Testis (tissue), 5 donors: ENCODE results near the gene TMEM175. TPM values are rescaled to one million over a fixed set of nuclear protein-coding genes. Genes with fewer than 3 reads are reported as not detected.

Experiments
- DNase-seq: peaks from one replicate; pipeline ENCODE4 v3.0.0-alpha.2; 2019
- H3K27ac ChIP-seq, 2 donors: fragments of 200-600 bp; sonication (generic); one replicate each; pipeline ENCODE4 v1.5.1; 2019
- H3K27me3 ChIP-seq: fragments of 200-600 bp; sonication (generic); one replicate; pipeline ENCODE4 v1.5.1; 2019
- H3K36me3 ChIP-seq: fragments of 200-600 bp; sonication (generic); one replicate; pipeline ENCODE4 v1.5.1; 2017; ENCODE audit warnings: low read depth; ENCODE audit errors: missing control alignments
- H3K4me1 ChIP-seq: fragments of 200-600 bp; sonication (generic); one replicate; pipeline ENCODE4 v1.5.1; 2019
- H3K4me3 ChIP-seq, 2 donors: fragments of 200-600 bp; sonication (generic); one replicate each; pipeline ENCODE4 v1.5.1; 2017 to 2019
- H3K9me3 ChIP-seq: fragments of 200-600 bp; sonication (generic); one replicate; pipeline ENCODE4 v1.5.1; 2017
- CTCF ChIP-seq, 3 experiments: fragments of 450-650 bp in 2 of 3; fragments of 200-600 bp in 1 of 3; sonication (generic) in 1 of 3; IDR thresholded peaks; one replicate each; pipeline ENCODE4 v1.5.1; 2016 to 2019; ENCODE audit warnings: antibody characterized with exemption in 3 of 3, mild to moderate bottlenecking in 2 of 3, moderate library complexity in 1 of 3
- POLR2A ChIP-seq: fragments of 450-650 bp; IDR thresholded peaks from one replicate; pipeline ENCODE4 v1.6.1; 2017; ENCODE audit warnings: antibody characterized with exemption, mild to moderate bottlenecking, moderate library complexity
- WGBS, 2 donors: methylation state at CpG; one replicate each; pipeline ENCODE4 v1.1.5; 2018; 5-methylcytosine and 5-hydroxymethylcytosine counted together
- intact Hi-C: fragments of 100-400 bp; cut with DNase I; formaldehyde crosslinking; loops from one replicate; pipeline ENCODE4 v1.15.1; 2023; ENCODE audit warnings: low total_unique reads
- long read RNA-seq, 2 donors: transcript quantifications; one replicate each; lab custom pipeline, GENCODE V29; 2026
- polyA plus RNA-seq: library from polyadenylated mRNA; stranded (reverse); fragments of 350-450 nt; fragmentation: Illumina TruSeq; extraction: RNeasy Lipid Tissue Mini Kit (QIAGEN cat#74804); gene quantifications from one replicate; pipeline ENCODE4 v1.2.3, GENCODE V29; 2014; ENCODE audit warnings: low read depth, low replicate concordance; ENCODE audit not compliant: insufficient read depth
- total RNA-seq, 2 donors: library from RNA; depleted of rRNA; stranded (reverse); fragments of >200 nt; gene quantifications; one replicate each; pipeline ENCODE4 v1.2.3, GENCODE V29; 2016

TMEM175 gene, protein sequence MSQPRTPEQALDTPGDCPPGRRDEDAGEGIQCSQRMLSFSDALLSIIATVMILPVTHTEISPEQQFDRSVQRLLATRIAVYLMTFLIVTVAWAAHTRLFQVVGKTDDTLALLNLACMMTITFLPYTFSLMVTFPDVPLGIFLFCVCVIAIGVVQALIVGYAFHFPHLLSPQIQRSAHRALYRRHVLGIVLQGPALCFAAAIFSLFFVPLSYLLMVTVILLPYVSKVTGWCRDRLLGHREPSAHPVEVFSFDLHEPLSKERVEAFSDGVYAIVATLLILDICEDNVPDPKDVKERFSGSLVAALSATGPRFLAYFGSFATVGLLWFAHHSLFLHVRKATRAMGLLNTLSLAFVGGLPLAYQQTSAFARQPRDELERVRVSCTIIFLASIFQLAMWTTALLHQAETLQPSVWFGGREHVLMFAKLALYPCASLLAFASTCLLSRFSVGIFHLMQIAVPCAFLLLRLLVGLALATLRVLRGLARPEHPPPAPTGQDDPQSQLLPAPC
- total RNA-seq (10 to 100 TPM; 69.2 to 88.2 TPM), polyA plus RNA-seq (50.5 TPM)
- long read RNA-seq, donor 1, partial matches to known transcripts, result 12 of 23 reads
- long read RNA-seq, donor 1, other reads (novel, unspliced or antisense), result 0 of 23 reads
- long read RNA-seq, donor 2, partial matches to known transcripts, result 0 of 4 reads
- long read RNA-seq, donor 2, other reads (novel, unspliced or antisense), result 0 of 4 reads

DNA sequence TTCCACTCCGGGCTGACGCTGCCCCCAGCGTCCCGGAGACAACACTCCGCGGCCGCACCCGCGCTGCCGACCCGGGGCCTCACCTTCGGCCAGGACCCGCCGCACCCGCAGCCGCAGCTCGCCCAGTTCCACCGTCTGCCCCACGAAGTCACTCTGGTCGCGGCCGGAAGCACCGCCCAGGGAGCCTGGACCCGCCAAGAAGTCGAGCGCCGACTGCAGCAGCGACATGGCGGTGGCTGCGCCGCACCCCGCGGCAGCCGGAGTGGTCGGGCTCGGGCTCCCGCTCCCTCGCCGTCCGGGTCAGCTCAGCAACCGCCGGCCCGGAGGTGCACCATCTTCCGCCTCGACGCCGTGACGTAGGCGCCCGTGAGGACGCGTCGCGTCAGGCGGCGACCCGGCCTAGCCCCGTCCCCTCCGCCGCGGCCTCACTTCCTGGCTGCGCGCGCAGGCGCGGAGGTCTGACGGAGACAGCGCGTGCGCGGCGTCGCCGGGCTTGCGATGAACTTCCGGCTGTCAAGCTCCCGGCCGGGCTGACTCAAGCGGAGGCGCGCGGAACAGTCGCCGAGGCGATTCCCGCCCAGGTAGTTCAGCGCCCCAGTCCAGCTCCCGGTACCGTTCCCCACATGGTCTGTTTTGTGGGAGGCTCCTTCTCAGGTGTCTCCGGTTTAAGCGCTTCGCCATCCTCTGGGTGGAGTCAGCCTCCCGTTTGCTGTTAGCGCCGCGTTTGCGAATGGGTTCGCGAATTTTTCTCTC, at the start of gene TMEM175, which contains the start of gene GAK:
TSS of gene TMEM175 (plus strand) at position 501 of the 753 bp plus-strand sequence. CDS start 15,280 bp downstream, outside the sequence.
TSS of gene GAK (minus strand) at position 357 of the 753 bp plus-strand sequence. CDS start at position 228, 129 bp downstream.
- whole genome bisulfite sequencing, 2 donors, result 1% methylated on average over 89 of the region's 99 CpGs; no CpG with 5 or more reads in 1 of the 2 donors
- TF ChIP-seq CTCF (IDR thresholded peaks at IDR 0.05) (peak in 1 of 3 experiments; percentile 3), POLR2A (no peak)
- peak; percentile 94 for DNase-seq
- H3K27me3 ChIP-seq, result no peaks in the 10 kb centered on the region
- H3K36me3 ChIP-seq, result no peaks in the 10 kb centered on the region
- H3K4me3 ChIP-seq, result peak within 1 kb of the TSS; percentile 98 to 99
- no peaks in the 10 kb centered on the region for H3K9me3 ChIP-seq
- H3K27ac ChIP-seq, result peak within 1 kb of the TSS; percentile 79 to 85
- intact Hi-C loops, result no loop called here
- H3K4me1 ChIP-seq, result peaks cover 24% of the 10 kb centered on the region

DNA sequence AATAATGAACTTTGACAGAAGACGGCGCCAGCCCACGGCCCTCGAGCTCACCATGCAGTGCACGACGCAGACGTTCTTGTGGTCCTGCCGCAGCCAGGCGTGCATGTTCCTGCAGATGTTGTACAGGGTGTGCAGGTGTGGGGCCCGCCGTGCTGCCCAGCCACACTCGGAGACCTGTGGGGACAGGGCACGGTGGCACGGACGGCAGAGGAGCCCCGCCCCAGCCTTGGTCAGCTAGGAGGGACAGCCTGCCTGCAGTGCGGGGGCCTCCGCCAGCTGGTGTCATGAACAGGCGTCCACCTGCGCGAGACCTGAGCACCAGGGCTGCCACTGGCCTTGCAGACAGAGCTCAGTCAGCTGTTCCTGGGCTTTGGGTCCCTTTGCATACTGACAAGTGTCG, 49.6 kb upstream of the TMEM175 start:
- intact Hi-C loops, result no loop called here
- Histone ChIP-seq H3K4me1 (no peaks in the 10 kb centered on the region), H3K27ac (no peak overlapping the region), H3K9me3 (no peaks in the 10 kb centered on the region), H3K4me3 (no peak overlapping the region), H3K27me3 (no peaks in the 10 kb centered on the region), H3K36me3 (no peaks in the 10 kb centered on the region)
- TF ChIP-seq POLR2A (no peak), CTCF (IDR thresholded peaks at IDR 0.05) (no peak)
- no peak for DNase-seq
- 91 to 94% methylated on average over 14 to 22 of the region's 22 CpGs for WGBS, 2 donors

DNA sequence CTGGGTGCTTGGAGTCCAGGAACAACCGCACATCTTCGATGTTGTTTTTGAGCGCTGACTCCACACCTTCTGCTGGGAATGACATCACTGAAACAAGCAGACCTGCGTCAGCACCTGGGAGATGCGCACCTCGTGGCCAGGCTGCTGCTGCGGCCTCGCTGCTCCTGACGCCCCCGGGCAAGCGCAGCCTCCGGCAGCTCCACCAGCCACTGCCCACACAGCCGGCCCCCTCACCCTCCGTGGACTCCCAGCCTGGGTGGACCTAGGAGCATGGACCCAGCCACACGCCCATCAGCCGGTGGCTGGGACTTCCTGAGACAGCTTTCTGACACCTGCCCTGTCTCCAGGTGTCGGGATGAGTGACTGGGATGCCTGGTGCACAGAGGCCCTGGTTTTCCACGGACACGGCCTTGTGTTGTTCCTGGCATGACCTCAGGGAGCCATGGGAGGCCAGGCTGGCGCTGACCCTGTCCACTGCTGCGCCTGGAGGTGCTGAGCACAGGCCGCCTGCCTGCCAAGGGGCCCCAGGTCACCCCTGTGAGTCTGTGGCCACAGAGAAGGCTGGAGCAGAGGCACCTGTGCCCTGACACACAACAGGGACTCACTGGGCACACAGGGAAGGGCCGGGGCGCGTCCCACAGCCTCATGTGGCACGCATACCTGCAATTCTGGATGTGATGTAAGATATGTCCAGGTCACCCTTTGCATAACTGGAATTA, 48.7 kb upstream of the TMEM175 start:
- no peak overlapping the region for H3K27ac ChIP-seq
- H3K27me3 ChIP-seq, result no peaks in the 10 kb centered on the region
- H3K4me3 ChIP-seq, result no peak overlapping the region
- H3K4me1 ChIP-seq, result no peaks in the 10 kb centered on the region
- no peak for TF ChIP-seq POLR2A
- TF ChIP-seq CTCF (IDR thresholded peaks at IDR 0.05), result no peak
- no peak for DNase-seq
- no peaks in the 10 kb centered on the region for H3K36me3 ChIP-seq
- 93 to 94% methylated on average over 6 to 26 of the region's 26 CpGs for WGBS, 2 donors
- H3K9me3 ChIP-seq, result no peaks in the 10 kb centered on the region
- intact Hi-C loops, result no loop called here

DNA sequence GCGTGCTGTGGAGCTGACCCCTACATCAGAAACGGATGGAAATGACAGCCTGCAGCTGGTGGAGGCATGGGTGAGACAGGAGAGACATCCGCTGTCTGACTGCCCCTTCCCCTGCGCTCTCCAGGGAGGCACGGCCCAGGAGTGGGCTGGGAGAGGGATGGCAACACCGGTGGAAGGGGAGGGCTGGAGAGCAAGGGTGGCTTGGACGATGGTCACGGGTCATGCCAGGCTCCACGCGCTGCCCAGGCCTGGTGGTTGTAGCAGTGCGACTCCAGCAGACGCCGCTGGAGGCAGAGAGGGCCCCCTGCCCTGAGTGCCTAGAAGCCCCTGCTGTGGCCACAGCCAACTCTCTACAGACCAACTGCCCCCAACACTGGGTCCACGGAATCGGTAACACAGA, 48.0 kb upstream of the TMEM175 start:
- H3K9me3 ChIP-seq, result no peaks in the 10 kb centered on the region
- intact Hi-C loops, result no loop called here
- H3K27ac ChIP-seq, result no peak overlapping the region
- no peak overlapping the region for H3K4me3 ChIP-seq
- WGBS, 2 donors, result 82 to 88% methylated on average over 12 to 14 of the region's 15 CpGs
- no peak for DNase-seq
- H3K36me3 ChIP-seq, result no peaks in the 10 kb centered on the region
- no peak for TF ChIP-seq CTCF (IDR thresholded peaks at IDR 0.05)
- TF ChIP-seq POLR2A, result no peak
- H3K27me3 ChIP-seq, result no peaks in the 10 kb centered on the region
- no peaks in the 10 kb centered on the region for H3K4me1 ChIP-seq
